ENCODE measurements around the gene LBX1.

LBX1 gene

GRCh38 chr10:101183458-101184183 is 45.6 kb downstream of the LBX1 start:
- in situ Hi-C loops (cut with HindIII; ENCODE audit: low sequenced_read_pairs) = no loop called here
- DNase-seq (ENCODE audit: low read depth) = no peak
- no peak overlapping the region for H3K4me3 ChIP-seq (ENCODE audit: low read depth, low read length)
- TF ChIP-seq CTCF (IDR thresholded peaks at IDR 0.05; ENCODE audit: low read depth, low read length, missing control alignments) = no peak

GRCh38 chr10:101182936-101183335 is 46.3 kb downstream of the LBX1 start:
- DNase-seq (ENCODE audit: low read depth) = no peak
- TF ChIP-seq CTCF (IDR thresholded peaks at IDR 0.05; ENCODE audit: low read depth, low read length, missing control alignments) = no peak
- no peak overlapping the region for H3K4me3 ChIP-seq (ENCODE audit: low read depth, low read length)
- in situ Hi-C loops (cut with HindIII; ENCODE audit: low sequenced_read_pairs) = no loop called here

All from astrocyte of the cerebellum (primary cell).